ENCODE results near the gene GMDS.

GMDS gene

DNA sequence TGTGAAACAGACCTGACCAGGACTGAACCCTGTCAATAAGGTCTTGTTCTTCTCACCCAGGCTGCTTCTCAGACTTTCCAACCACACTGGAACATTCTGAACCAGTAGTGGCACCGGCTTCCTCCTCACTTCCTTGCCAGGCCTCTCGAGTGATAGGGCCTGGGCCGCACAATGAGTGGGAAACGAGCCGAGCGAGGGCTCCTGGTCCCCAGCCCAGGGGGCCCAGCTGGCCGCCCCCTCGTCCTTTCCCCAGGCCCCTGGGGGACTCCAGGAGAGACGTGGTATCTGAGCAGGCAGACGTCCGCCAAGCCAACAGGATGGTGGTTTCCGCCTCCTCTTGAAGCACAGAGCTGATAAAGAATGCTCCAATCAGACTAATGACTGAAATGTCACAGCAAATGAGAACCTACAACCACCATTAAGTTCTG lies 117.9 kb downstream of the GMDS start:
- TF ChIP-seq CTCF (IDR thresholded peaks at IDR 0.05; ENCODE audit: insufficient read depth, low read depth, low read length, missing control alignments), result no peak
- peak; percentile 12 for DNase-seq (ENCODE audit: low read depth)
- no peak overlapping the region for H3K4me3 ChIP-seq (ENCODE audit: low read depth, low read length)

DNA sequence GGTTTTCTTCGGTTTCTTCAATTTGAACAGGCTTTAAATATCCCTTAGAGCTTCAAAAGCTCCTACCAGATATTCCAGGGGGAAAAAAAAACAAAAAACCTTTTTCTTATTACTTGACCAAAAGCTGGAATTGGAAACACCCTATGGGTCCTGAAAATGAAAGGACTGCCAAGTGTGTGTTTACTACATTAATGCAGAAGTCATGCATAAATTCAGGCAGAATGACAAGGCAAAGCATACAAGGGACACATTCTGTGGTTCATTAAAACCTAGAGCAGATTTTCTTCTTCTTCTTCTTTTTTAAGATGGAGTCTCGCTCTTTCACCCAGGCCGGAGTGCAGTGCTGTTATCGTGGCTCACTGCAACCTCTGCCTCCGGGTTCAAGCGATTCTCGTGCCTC lies 119.1 kb downstream of the GMDS start:
- no peak for TF ChIP-seq CTCF (IDR thresholded peaks at IDR 0.05; ENCODE audit: insufficient read depth, low read depth, low read length, missing control alignments)
- H3K4me3 ChIP-seq (ENCODE audit: low read depth, low read length), result no peak overlapping the region
- no peak for DNase-seq (ENCODE audit: low read depth)

GRCh38 chr6:2125158-2125557 lies 120.2 kb downstream of the GMDS start:
- DNase-seq (ENCODE audit: low read depth), result no peak
- no peak for TF ChIP-seq CTCF (IDR thresholded peaks at IDR 0.05; ENCODE audit: insufficient read depth, low read depth, low read length, missing control alignments)
- H3K4me3 ChIP-seq (ENCODE audit: low read depth, low read length), result no peak overlapping the region

GRCh38 chr6:2124260-2124709 lies 121.1 kb downstream of the GMDS start:
- DNase-seq (ENCODE audit: low read depth), result no peak
- no peak for TF ChIP-seq CTCF (IDR thresholded peaks at IDR 0.05; ENCODE audit: insufficient read depth, low read depth, low read length, missing control alignments)
- no peak overlapping the region for H3K4me3 ChIP-seq (ENCODE audit: low read depth, low read length)

DNA sequence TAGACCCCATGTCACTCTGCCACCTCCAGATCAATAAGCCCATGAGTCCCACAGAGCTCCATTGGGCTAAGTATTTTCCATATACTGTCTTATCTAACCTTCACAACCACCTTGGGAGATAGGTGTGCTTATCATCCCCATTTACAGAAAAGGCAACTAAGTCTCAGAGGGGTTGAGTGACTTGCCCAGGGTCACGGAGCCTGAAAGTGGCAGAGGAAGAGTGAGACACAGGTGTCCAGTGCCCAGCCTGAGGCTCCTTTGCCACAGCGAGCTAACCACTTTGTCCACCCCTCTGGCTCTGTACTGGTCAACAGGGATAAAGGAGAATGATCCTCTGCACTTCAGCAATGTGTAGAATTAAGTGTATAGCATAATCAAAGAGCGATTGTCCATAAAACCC lies 124.5 kb downstream of the GMDS start:
- no peak overlapping the region for H3K4me3 ChIP-seq (ENCODE audit: low read depth, low read length)
- no peak for TF ChIP-seq CTCF (IDR thresholded peaks at IDR 0.05; ENCODE audit: insufficient read depth, low read depth, low read length, missing control alignments)
- DNase-seq (ENCODE audit: low read depth), result no peak

- DNase-seq (ENCODE audit: low read depth), result no peak
- H3K4me3 ChIP-seq (ENCODE audit: low read depth, low read length), result no peak overlapping the region
- TF ChIP-seq CTCF (IDR thresholded peaks at IDR 0.05; ENCODE audit: insufficient read depth, low read depth, low read length, missing control alignments), result no peak
Measured at GRCh38 chr6:2119275-2119674, 126.1 kb downstream of the GMDS start.

GRCh38 chr6:2118136-2118535 lies 127.3 kb downstream of the GMDS start:
- DNase-seq (ENCODE audit: low read depth), result no peak
- TF ChIP-seq CTCF (IDR thresholded peaks at IDR 0.05; ENCODE audit: insufficient read depth, low read depth, low read length, missing control alignments), result no peak
- no peak overlapping the region for H3K4me3 ChIP-seq (ENCODE audit: low read depth, low read length)
